Parathyroid adenoma (tissue), 2 donors: Measurements from ENCODE around the gene GSG1L.

Experiments
- H2AFZ ChIP-seq: fragments of 300-600 bp; sonication (generic); one replicate; pipeline ENCODE4 v1.7.0; 2017; ENCODE audit warnings: antibody characterized with exemption, mild to moderate bottlenecking
- H3K27ac ChIP-seq: fragments of 300-600 bp; sonication (generic); one replicate; pipeline ENCODE4 v1.7.0; 2017
- H3K27me3 ChIP-seq: fragments of 300-600 bp; sonication (generic); one replicate; pipeline ENCODE4 v1.7.0; 2017; ENCODE audit warnings: low read length; ENCODE audit not compliant: control insufficient read depth, insufficient read depth
- H3K36me3 ChIP-seq: fragments of 300-600 bp; sonication (generic); one replicate; pipeline ENCODE4 v1.7.0; 2017; ENCODE audit warnings: low read length; ENCODE audit not compliant: control insufficient read depth, insufficient read depth
- H3K4me1 ChIP-seq: fragments of 300-600 bp; sonication (generic); one replicate; pipeline ENCODE4 v1.7.0; 2017; ENCODE audit warnings: control low read depth
- H3K4me2 ChIP-seq: fragments of 300-600 bp; sonication (generic); one replicate; pipeline ENCODE4 v1.7.0; 2017; ENCODE audit warnings: low read length
- H3K4me3 ChIP-seq: fragments of 300-600 bp; sonication (generic); one replicate; pipeline ENCODE4 v1.7.0; 2017; ENCODE audit warnings: low read depth, low read length
- H3K79me2 ChIP-seq: fragments of 300-600 bp; sonication (generic); one replicate; pipeline ENCODE4 v1.7.0; 2017; ENCODE audit warnings: control low read depth
- H3K9ac ChIP-seq: fragments of 300-600 bp; sonication (generic); one replicate; pipeline ENCODE4 v1.7.0; 2017; ENCODE audit warnings: mild to moderate bottlenecking
- H3K9me3 ChIP-seq: fragments of 300-600 bp; sonication (generic); one replicate; pipeline ENCODE4 v1.7.0; 2017; ENCODE audit warnings: low read length; ENCODE audit not compliant: control insufficient read depth
- CTCF ChIP-seq: fragments of 300-600 bp; sonication (generic); IDR thresholded peaks from one replicate; pipeline ENCODE4 v1.7.0; 2017; ENCODE audit warnings: antibody characterized with exemption, mild to moderate bottlenecking
- donor health status: primary hyperparathyroidism.

Gene GSG1L

GRCh38 chr16:28011223-28011622 is 52.3 kb downstream of the GSG1L start:
- peak overlapping the region; percentile 40 for H2AFZ ChIP-seq
- H3K9ac ChIP-seq = no peak overlapping the region
- no peak for TF ChIP-seq CTCF
- peaks cover 5% of the 10 kb centered on the region for H3K4me1 ChIP-seq
- no peak overlapping the region for H3K4me2 ChIP-seq
- H3K4me3 ChIP-seq = no peak overlapping the region
- no peaks in the 10 kb centered on the region for H3K79me2 ChIP-seq
- no peaks in the 10 kb centered on the region for H3K9me3 ChIP-seq
- no peaks in the 10 kb centered on the region for H3K27me3 ChIP-seq
- H3K27ac ChIP-seq = no peak overlapping the region
- no peaks in the 10 kb centered on the region for H3K36me3 ChIP-seq

GRCh38 chr16:28010671-28011070 is 52.8 kb downstream of the GSG1L start:
- no peak for TF ChIP-seq CTCF
- H3K9me3 ChIP-seq = no peaks in the 10 kb centered on the region
- H3K4me2 ChIP-seq = no peak overlapping the region
- H3K27me3 ChIP-seq = no peaks in the 10 kb centered on the region
- H3K27ac ChIP-seq = no peak overlapping the region
- H3K4me3 ChIP-seq = no peak overlapping the region
- no peak overlapping the region for H3K9ac ChIP-seq
- H2AFZ ChIP-seq = no peak overlapping the region
- H3K79me2 ChIP-seq = no peaks in the 10 kb centered on the region
- no peaks in the 10 kb centered on the region for H3K36me3 ChIP-seq
- H3K4me1 ChIP-seq = peaks cover 5% of the 10 kb centered on the region

GRCh38 chr16:28009586-28010373 is 53.7 kb downstream of the GSG1L start:
- no peak overlapping the region for H3K27ac ChIP-seq
- H3K36me3 ChIP-seq = no peaks in the 10 kb centered on the region
- peaks cover 5% of the 10 kb centered on the region for H3K4me1 ChIP-seq
- H2AFZ ChIP-seq = no peak overlapping the region
- no peak overlapping the region for H3K9ac ChIP-seq
- TF ChIP-seq CTCF = no peak
- H3K4me2 ChIP-seq = no peak overlapping the region
- H3K9me3 ChIP-seq = no peaks in the 10 kb centered on the region
- no peaks in the 10 kb centered on the region for H3K79me2 ChIP-seq
- H3K4me3 ChIP-seq = no peak overlapping the region
- no peaks in the 10 kb centered on the region for H3K27me3 ChIP-seq

GRCh38 chr16:28003923-28004322 is 59.6 kb downstream of the GSG1L start:
- H3K4me1 ChIP-seq = no peaks in the 10 kb centered on the region
- H3K27ac ChIP-seq = no peak overlapping the region
- no peak overlapping the region for H3K4me2 ChIP-seq
- H3K36me3 ChIP-seq = no peaks in the 10 kb centered on the region
- no peak overlapping the region for H3K4me3 ChIP-seq
- no peaks in the 10 kb centered on the region for H3K79me2 ChIP-seq
- no peak overlapping the region for H3K9ac ChIP-seq
- no peak overlapping the region for H2AFZ ChIP-seq
- no peaks in the 10 kb centered on the region for H3K9me3 ChIP-seq
- no peak for TF ChIP-seq CTCF
- no peaks in the 10 kb centered on the region for H3K27me3 ChIP-seq
